Cardiac fibroblast (primary cell): ENCODE results near the gene PAX6.

Experiments
- DNase-seq, 2 donors: peaks; one replicate each; pipeline versions ENCODE4 v3.0.0 to v3.0.0-alpha.2; 2010; ENCODE audit warnings: low read depth in 2 of 2
- H3K4me3 ChIP-seq, 2 donors: replicated peaks in 1 of 2; 1 replicate in 1 of 2; 2 replicates in 1 of 2; pipeline ENCODE4 v1.5.1; 2011; ENCODE audit warnings: low read depth in 2 of 2, low read length in 2 of 2, mild to moderate bottlenecking in 2 of 2, moderate library complexity in 1 of 2
- TF ChIP-seq, protein P1 (sequence below): IDR thresholded peaks from one replicate; pipeline ENCODE4 v1.5.1; 2011; ENCODE audit warnings: low read depth, mild to moderate bottlenecking, low read length, inconsistent platforms

The PAX6 gene

GRCh38 chr11:31822927-31823643, 12.0 kb upstream of the PAX6 start:
- no peak overlapping the region for H3K4me3 ChIP-seq
- DNase-seq = no peak
- TF ChIP-seq, protein P1, sequence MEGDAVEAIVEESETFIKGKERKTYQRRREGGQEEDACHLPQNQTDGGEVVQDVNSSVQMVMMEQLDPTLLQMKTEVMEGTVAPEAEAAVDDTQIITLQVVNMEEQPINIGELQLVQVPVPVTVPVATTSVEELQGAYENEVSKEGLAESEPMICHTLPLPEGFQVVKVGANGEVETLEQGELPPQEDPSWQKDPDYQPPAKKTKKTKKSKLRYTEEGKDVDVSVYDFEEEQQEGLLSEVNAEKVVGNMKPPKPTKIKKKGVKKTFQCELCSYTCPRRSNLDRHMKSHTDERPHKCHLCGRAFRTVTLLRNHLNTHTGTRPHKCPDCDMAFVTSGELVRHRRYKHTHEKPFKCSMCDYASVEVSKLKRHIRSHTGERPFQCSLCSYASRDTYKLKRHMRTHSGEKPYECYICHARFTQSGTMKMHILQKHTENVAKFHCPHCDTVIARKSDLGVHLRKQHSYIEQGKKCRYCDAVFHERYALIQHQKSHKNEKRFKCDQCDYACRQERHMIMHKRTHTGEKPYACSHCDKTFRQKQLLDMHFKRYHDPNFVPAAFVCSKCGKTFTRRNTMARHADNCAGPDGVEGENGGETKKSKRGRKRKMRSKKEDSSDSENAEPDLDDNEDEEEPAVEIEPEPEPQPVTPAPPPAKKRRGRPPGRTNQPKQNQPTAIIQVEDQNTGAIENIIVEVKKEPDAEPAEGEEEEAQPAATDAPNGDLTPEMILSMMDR = no peak

GRCh38 chr11:31822175-31822926, 11.2 kb upstream of the PAX6 start:
- H3K4me3 ChIP-seq = no peak overlapping the region
- DNase-seq = no peak
- TF ChIP-seq, protein P1 = no peak

GRCh38 chr11:31821766-31822165, 10.6 kb upstream of the PAX6 start:
- TF ChIP-seq, protein P1 = no peak
- no peak overlapping the region for H3K4me3 ChIP-seq
- DNase-seq = no peak

DNA sequence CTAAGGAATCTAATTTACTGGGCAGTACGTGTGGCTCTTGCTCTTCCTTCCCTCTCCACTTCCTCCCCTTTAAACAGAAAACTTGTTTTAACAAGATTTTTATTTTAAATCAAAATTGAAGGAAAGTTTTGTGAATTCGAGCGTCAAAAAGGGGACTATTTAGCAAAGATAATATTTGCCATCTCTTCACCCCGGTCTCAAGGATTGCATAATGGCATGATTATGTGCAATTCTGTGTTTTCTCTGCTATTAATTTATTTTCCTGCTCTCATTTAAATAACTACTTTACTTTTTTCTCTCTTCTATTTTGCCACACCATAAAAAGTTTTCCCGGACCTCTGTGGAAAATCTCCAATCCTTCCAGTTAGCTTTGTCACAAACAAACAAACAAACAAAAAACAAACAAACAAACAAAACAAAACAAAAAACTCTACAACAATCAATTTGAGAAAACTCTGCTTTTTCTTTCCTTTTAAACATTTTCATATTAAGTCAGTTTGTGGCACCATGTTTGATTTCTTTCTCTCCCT, 10.2 kb upstream of the PAX6 start:
- H3K4me3 ChIP-seq = no peak overlapping the region
- TF ChIP-seq, protein P1 = no peak
- DNase-seq = no peak

GRCh38 chr11:31820438-31820818, 9.3 kb upstream of the PAX6 start:
- TF ChIP-seq, protein P1 = no peak
- DNase-seq = no peak
- H3K4me3 ChIP-seq = no peak overlapping the region

DNA sequence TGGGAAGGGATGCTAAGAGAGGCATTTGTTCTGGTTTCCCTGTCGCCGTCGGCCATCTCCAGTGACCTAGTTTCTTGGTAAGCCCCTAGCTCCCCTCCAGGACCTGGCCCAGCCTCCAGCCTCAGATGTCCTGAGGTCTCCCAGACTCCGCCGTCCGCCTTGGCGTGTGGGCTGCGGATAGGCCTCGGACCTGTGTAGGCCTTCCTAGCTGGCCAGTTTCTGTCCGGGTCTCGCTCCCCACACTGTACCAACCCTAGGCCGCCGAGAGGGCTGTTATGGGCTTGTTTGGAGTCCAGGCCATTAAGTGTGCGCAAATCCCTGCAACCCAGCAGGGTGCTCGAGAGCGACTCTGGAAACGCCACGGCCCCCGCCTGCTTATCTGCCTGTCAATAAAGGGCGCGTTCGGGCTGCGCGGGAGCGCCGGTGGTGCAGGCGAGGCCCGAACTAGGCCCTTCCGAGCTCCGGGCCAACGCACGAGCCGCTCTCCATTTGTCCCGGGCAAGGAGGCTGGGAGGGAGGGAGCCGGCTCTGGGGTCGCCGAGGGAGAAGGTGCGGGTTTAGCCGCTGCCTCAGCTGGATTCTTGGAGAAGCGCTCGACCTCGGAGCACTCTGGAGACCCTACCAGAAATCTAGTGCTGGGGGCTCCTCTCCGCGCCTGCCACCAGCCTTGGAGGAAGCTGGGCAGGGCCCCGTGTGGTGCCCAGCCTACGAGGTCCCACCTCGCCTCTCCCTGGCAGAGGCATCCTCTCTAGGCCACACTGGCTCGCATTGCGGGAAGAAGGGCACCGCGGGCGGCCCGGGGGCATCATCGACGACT, 8.7 kb upstream of the PAX6 start:
- DNase-seq = no peak
- TF ChIP-seq, protein P1 = no peak
- no peak overlapping the region for H3K4me3 ChIP-seq
